Bronchial epithelial cell (primary cell): ENCODE data around the gene COPG2. TPM values are rescaled to one million over a fixed set of nuclear protein-coding genes. Genes with fewer than 3 reads are reported as not detected.

ENCODE experiments used
- DNase-seq: peaks from one replicate; pipeline ENCODE4 v3.0.0-alpha.2; 2010; ENCODE audit warnings: low read depth
- FAIRE-seq: peaks from 2 replicates; lab custom pipeline; 2011; peaks lifted over from hg19 to GRCh38; lab: Jason Lieb, UNC
- H3K27me3 ChIP-seq: 2 replicates; pipeline ENCODE4 v1.5.1; 2011; ENCODE audit warnings: low read length; ENCODE audit not compliant: control insufficient read depth, insufficient read depth
- H3K36me3 ChIP-seq: 2 replicates; pipeline ENCODE4 v1.5.1; 2011; ENCODE audit warnings: low read length; ENCODE audit not compliant: control insufficient read depth, insufficient read depth
- H3K4me3 ChIP-seq: 2 replicates; pipeline ENCODE4 v1.5.1; 2011; ENCODE audit warnings: mild to moderate bottlenecking, low read depth, low read length, control low read depth
- CTCF ChIP-seq: IDR thresholded peaks from 2 replicates; pipeline ENCODE4 v1.5.1; 2011; ENCODE audit warnings: mild to moderate bottlenecking, moderate library complexity, low read length, control low read depth, inconsistent platforms; ENCODE audit not compliant: insufficient read depth, severe bottlenecking
- total RNA-seq: library from RNA; depleted of rRNA; stranded (reverse); fragments of >200 nt; gene quantifications from 2 replicates; pipeline ENCODE4 v1.2.1, GENCODE V29; 2014

The COPG2 gene
- total RNA-seq, 1 donor from 2014 or later, result 30.3 TPM

GRCh38 chr7:130483031-130483430 lies 185.5 kb downstream of the COPG2 start:
- no peak for DNase-seq
- no peaks in the 10 kb centered on the region for H3K36me3 ChIP-seq
- no peak overlapping the region for H3K4me3 ChIP-seq
- H3K27me3 ChIP-seq, result no peaks in the 10 kb centered on the region
- FAIRE-seq, result no peak
- no peak for TF ChIP-seq CTCF

- H3K27me3 ChIP-seq, result no peaks in the 10 kb centered on the region
- no peak overlapping the region for H3K4me3 ChIP-seq
- FAIRE-seq, result no peak
- DNase-seq, result no peak
- no peak for TF ChIP-seq CTCF
- no peaks in the 10 kb centered on the region for H3K36me3 ChIP-seq
Measured at GRCh38 chr7:130481898-130482297, 186.7 kb downstream of the COPG2 start.

GRCh38 chr7:130479716-130480400 lies 188.7 kb downstream of the COPG2 start:
- no peak for TF ChIP-seq CTCF
- FAIRE-seq, result no peak
- no peaks in the 10 kb centered on the region for H3K36me3 ChIP-seq
- H3K4me3 ChIP-seq, result no peak overlapping the region
- no peaks in the 10 kb centered on the region for H3K27me3 ChIP-seq
- DNase-seq, result no peak

- Histone ChIP-seq H3K4me3 (no peak overlapping the region), H3K36me3 (no peaks in the 10 kb centered on the region), H3K27me3 (no peaks in the 10 kb centered on the region)
- no peak for FAIRE-seq
- TF ChIP-seq CTCF, result no peak
- DNase-seq, result no peak
Measured at GRCh38 chr7:130478991-130479390, 189.6 kb downstream of the COPG2 start.

- no peak for FAIRE-seq
- H3K4me3 ChIP-seq, result no peak overlapping the region
- H3K27me3 ChIP-seq, result no peaks in the 10 kb centered on the region
- no peaks in the 10 kb centered on the region for H3K36me3 ChIP-seq
- DNase-seq, result no peak
- TF ChIP-seq CTCF, result no peak
Measured at GRCh38 chr7:130476297-130477150, 192.0 kb downstream of the COPG2 start.
